Measurements from ENCODE around the gene GPR162. TPM values are rescaled to one million over a fixed set of nuclear protein-coding genes. Genes with fewer than 3 reads are reported as not detected.

GPR162 gene
- polyA plus RNA-seq, 1 donor from 2014 or later: 82.8 TPM

GRCh38 chr12:6854036-6854435, 32.4 kb downstream of the GPR162 start:
- Histone ChIP-seq H3K9ac (ENCODE audit: low read length) (peak overlapping the region; percentile 87), H3K27ac (ENCODE audit: low read length) (peak overlapping the region; percentile 98), H3K36me3 (ENCODE audit: insufficient read depth, low read length) (peaks cover 4% of the 10 kb centered on the region), H3K79me2 (replicated peaks; ENCODE audit: insufficient read depth, low read length) (peaks cover 30% of the 10 kb centered on the region), H3K4me2 (ENCODE audit: low read length) (no peak overlapping the region), H2AFZ (ENCODE audit: low read depth, low read length) (no peak overlapping the region), H3K9me3 (ENCODE audit: low read length) (no peaks in the 10 kb centered on the region), H3F3A (ENCODE audit: insufficient read depth, low read length, poor library complexity, severe bottlenecking) (peaks cover 5% of the 10 kb centered on the region), H4K20me1 (ENCODE audit: insufficient read depth) (no peaks in the 10 kb centered on the region), H3K9me2 (ENCODE audit: insufficient read depth, low read length) (no peaks in the 10 kb centered on the region), H3K27me3 (ENCODE audit: insufficient read depth, low read depth, low read length) (no peaks in the 10 kb centered on the region), H3K4me3 (ENCODE audit: low read length) (peak overlapping the region; percentile 75)
- no peak for TF ChIP-seq EP300 (conservative IDR thresholded peaks at IDR 0.05; ENCODE audit: poor library complexity, severe bottlenecking)
- TF ChIP-seq EZH2 (IDR thresholded peaks at IDR 0.05; ENCODE audit: borderline replicate concordance, insufficient read depth, low read length, poor library complexity, severe bottlenecking): no peak
- TF ChIP-seq POLR2AphosphoS5 (IDR thresholded peaks at IDR 0.05): no peak
- TF ChIP-seq RAD21 (conservative IDR thresholded peaks at IDR 0.05): no peak
- TF ChIP-seq REST (IDR thresholded peaks at IDR 0.05; ENCODE audit: borderline replicate concordance): no peak
- TF ChIP-seq TAF1 (IDR thresholded peaks at IDR 0.05; ENCODE audit: low read depth): no peak
- TF ChIP-seq SMC3 (conservative IDR thresholded peaks at IDR 0.05; ENCODE audit: poor library complexity): no peak
- no peak for TF ChIP-seq CTCF (IDR thresholded peaks at IDR 0.05; ENCODE audit: poor library complexity, severe bottlenecking)
- TF ChIP-seq MXI1 (conservative IDR thresholded peaks at IDR 0.05; ENCODE audit: poor library complexity, severe bottlenecking): no peak

- Histone ChIP-seq H3K79me2 (replicated peaks; ENCODE audit: insufficient read depth, low read length) (peaks cover 23% of the 10 kb centered on the region), H3K9me3 (ENCODE audit: low read length) (no peaks in the 10 kb centered on the region), H3K4me3 (ENCODE audit: low read length) (no peak overlapping the region), H4K20me1 (ENCODE audit: insufficient read depth) (no peaks in the 10 kb centered on the region), H3K27me3 (ENCODE audit: insufficient read depth, low read depth, low read length) (no peaks in the 10 kb centered on the region), H2AFZ (ENCODE audit: low read depth, low read length) (no peak overlapping the region), H3K4me2 (ENCODE audit: low read length) (no peak overlapping the region), H3K27ac (ENCODE audit: low read length) (no peak overlapping the region), H3K9me2 (ENCODE audit: insufficient read depth, low read length) (no peaks in the 10 kb centered on the region), H3F3A (ENCODE audit: insufficient read depth, low read length, poor library complexity, severe bottlenecking) (peaks cover 5% of the 10 kb centered on the region), H3K9ac (ENCODE audit: low read length) (no peak overlapping the region), H3K36me3 (ENCODE audit: insufficient read depth, low read length) (peaks cover 4% of the 10 kb centered on the region)
- TF ChIP-seq EZH2 (IDR thresholded peaks at IDR 0.05; ENCODE audit: borderline replicate concordance, insufficient read depth, low read length, poor library complexity, severe bottlenecking): no peak
- TF ChIP-seq TAF1 (IDR thresholded peaks at IDR 0.05; ENCODE audit: low read depth): no peak
- no peak for TF ChIP-seq SMC3 (conservative IDR thresholded peaks at IDR 0.05; ENCODE audit: poor library complexity)
- TF ChIP-seq EP300 (conservative IDR thresholded peaks at IDR 0.05; ENCODE audit: poor library complexity, severe bottlenecking): no peak
- TF ChIP-seq MXI1 (conservative IDR thresholded peaks at IDR 0.05; ENCODE audit: poor library complexity, severe bottlenecking): no peak
- TF ChIP-seq REST (IDR thresholded peaks at IDR 0.05; ENCODE audit: borderline replicate concordance): no peak
- no peak for TF ChIP-seq CTCF (IDR thresholded peaks at IDR 0.05; ENCODE audit: poor library complexity, severe bottlenecking)
- no peak for TF ChIP-seq POLR2AphosphoS5 (IDR thresholded peaks at IDR 0.05)
Measured at GRCh38 chr12:6855322-6855721, 33.7 kb downstream of the GPR162 start.

Measured in neural cell (in vitro differentiated cells).